ENCODE data around the gene ITPR1. TPM values are rescaled to one million over a fixed set of nuclear protein-coding genes. Genes with fewer than 3 reads are reported as not detected.

ITPR1 gene
- total and polyA plus RNA-seq, 8 donors: 34.8 to 57.3 (median 42.0) TPM

- H3K27ac ChIP-seq: peak overlapping the region in 1 of 2 donors; percentile 53
- peaks cover 0 to 5% of the 10 kb centered on the region in 2 donors for H3K9me3 ChIP-seq
- H3K27me3 ChIP-seq: no peaks in the 10 kb centered on the region
- DNase-seq (peak in 2 of 4 donors; percentile 71 to 74), ATAC-seq (peak; percentile 74)
- no peak for TF ChIP-seq CTCF (IDR thresholded peaks at IDR 0.05)
- peaks cover 18 to 59% of the 10 kb centered on the region in 2 donors for H3K4me1 ChIP-seq
- H3K36me3 ChIP-seq: no peaks in the 10 kb centered on the region
- intact Hi-C loops (cut with DNase I): no loop called here
- H3K4me3 ChIP-seq: no peak overlapping the region
These were observed 40.6 kb downstream of the ITPR1 start for GRCh38 chr3:4533489-4534443.

- H3K4me1 ChIP-seq: peaks cover 18 to 48% of the 10 kb centered on the region in 2 donors
- no peaks in the 10 kb centered on the region for H3K36me3 ChIP-seq
- H3K4me3 ChIP-seq: no peak overlapping the region
- H3K27ac ChIP-seq: peak overlapping the region in 1 of 2 donors; percentile 53
- no peaks in the 10 kb centered on the region for H3K27me3 ChIP-seq
- peak; percentile 5 for ATAC-seq
- peaks cover 0 to 5% of the 10 kb centered on the region in 2 donors for H3K9me3 ChIP-seq
- intact Hi-C loops (cut with DNase I): no loop called here
- TF ChIP-seq CTCF (IDR thresholded peaks at IDR 0.05): no peak
- DNase-seq: no peak
These were observed 41.8 kb downstream of the ITPR1 start for GRCh38 chr3:4534906-4535305.

- Histone ChIP-seq H3K27me3 (no peaks in the 10 kb centered on the region), H3K9me3 (peaks cover 0 to 11% of the 10 kb centered on the region in 2 donors), H3K36me3 (no peaks in the 10 kb centered on the region), H3K27ac (no peak overlapping the region), H3K4me3 (no peak overlapping the region), H3K4me1 (peaks cover 18 to 35% of the 10 kb centered on the region in 2 donors)
- no peak for ATAC-seq
- intact Hi-C loops (cut with DNase I): no loop called here
- no peak for TF ChIP-seq CTCF (IDR thresholded peaks at IDR 0.05)
- DNase-seq: no peak
These were observed 43.1 kb downstream of the ITPR1 start for GRCh38 chr3:4536260-4536659.

- Histone ChIP-seq H3K4me3 (no peak overlapping the region), H3K4me1 (peaks cover 0 to 6% of the 10 kb centered on the region in 2 donors), H3K27ac (no peak overlapping the region), H3K27me3 (no peaks in the 10 kb centered on the region), H3K9me3 (peaks cover 0 to 11% of the 10 kb centered on the region in 2 donors), H3K36me3 (no peaks in the 10 kb centered on the region)
- intact Hi-C loops (cut with DNase I): no loop called here
- TF ChIP-seq CTCF (IDR thresholded peaks at IDR 0.05): no peak
- ATAC-seq (no peak), DNase-seq (no peak)
These were observed 47.1 kb downstream of the ITPR1 start for GRCh38 chr3:4540267-4540666.

GRCh38 chr3:4543110-4543509, 50.0 kb downstream of the ITPR1 start:
- DNase-seq (no peak), ATAC-seq (no peak)
- no peak for TF ChIP-seq CTCF (IDR thresholded peaks at IDR 0.05)
- H3K4me1 ChIP-seq: peaks cover 0 to 22% of the 10 kb centered on the region in 2 donors
- no peak overlapping the region for H3K4me3 ChIP-seq
- intact Hi-C loops (cut with DNase I): no loop called here
- H3K27me3 ChIP-seq: no peaks in the 10 kb centered on the region
- no peak overlapping the region for H3K27ac ChIP-seq
- no peaks in the 10 kb centered on the region for H3K36me3 ChIP-seq
- H3K9me3 ChIP-seq: peaks cover 0 to 11% of the 10 kb centered on the region in 2 donors

Data from left lung (tissue), 10 donors.